Measurements from ENCODE around the gene PRTN3.

- no peak for TF ChIP-seq EGR1 (IDR thresholded peaks at IDR 0.05; ENCODE audit: low read depth in 2 of 2)
- TF ChIP-seq CTCF (IDR thresholded peaks at IDR 0.05; ENCODE audit: low read depth, low read length, missing input control): no peak
Measured at GRCh38 chr19:843836-844545, 3.2 kb downstream of the PRTN3 start.

Data from liver (tissue), 3 donors.